AG09319 (cell line): ENCODE results near the gene TRPM7.

Experiments used
- DNase-seq: peaks from one replicate; pipeline ENCODE4 v3.0.0-alpha.2; 2010; ENCODE audit warnings: low read depth; ENCODE audit errors: extremely low read depth
- CTCF ChIP-seq: IDR thresholded peaks from 2 replicates; pipeline ENCODE4 v1.5.1; 2011; ENCODE audit warnings: low read depth, mild to moderate bottlenecking, inconsistent platforms, low read length, moderate library complexity

The TRPM7 gene

GRCh38 chr15:50655555-50655954 lies 31.0 kb downstream of the TRPM7 start:
- no peak for DNase-seq
- TF ChIP-seq CTCF = no peak

GRCh38 chr15:50653156-50653743 lies 33.3 kb downstream of the TRPM7 start:
- no peak for DNase-seq
- TF ChIP-seq CTCF = no peak

GRCh38 chr15:50652671-50653070 lies 33.9 kb downstream of the TRPM7 start:
- TF ChIP-seq CTCF = no peak
- DNase-seq = no peak

- DNase-seq = no peak
- TF ChIP-seq CTCF = no peak
Measured at GRCh38 chr15:50641318-50641717, 45.3 kb downstream of the TRPM7 start.

- no peak for DNase-seq
- TF ChIP-seq CTCF = no peak
Measured at GRCh38 chr15:50636146-50636545, 50.5 kb downstream of the TRPM7 start.

GRCh38 chr15:50633653-50634052 lies 52.9 kb downstream of the TRPM7 start:
- no peak for TF ChIP-seq CTCF

GRCh38 chr15:50628421-50628820 lies 58.2 kb downstream of the TRPM7 start:
- no peak for TF ChIP-seq CTCF
- no peak for DNase-seq

More at GRCh38 chr15:50633653-50634052, 52.9 kb downstream of the TRPM7 start:
- DNase-seq = no peak
